GM08714 (cell line): ENCODE data around the gene RBM4.

Experiments used
- H3K4me3 ChIP-seq: fragments of 200-500 bp; sonication (Bioruptor generic); 2 replicates; pipeline ENCODE4 v1.5.1; 2014; ENCODE audit warnings: mild to moderate bottlenecking, low read length, inconsistent platforms
- ZNF274 ChIP-seq: IDR thresholded peaks from 2 replicates; pipeline ENCODE4 v1.6.1; 2012; ENCODE audit warnings: mild to moderate bottlenecking, low read depth, low read length

The RBM4 gene

DNA sequence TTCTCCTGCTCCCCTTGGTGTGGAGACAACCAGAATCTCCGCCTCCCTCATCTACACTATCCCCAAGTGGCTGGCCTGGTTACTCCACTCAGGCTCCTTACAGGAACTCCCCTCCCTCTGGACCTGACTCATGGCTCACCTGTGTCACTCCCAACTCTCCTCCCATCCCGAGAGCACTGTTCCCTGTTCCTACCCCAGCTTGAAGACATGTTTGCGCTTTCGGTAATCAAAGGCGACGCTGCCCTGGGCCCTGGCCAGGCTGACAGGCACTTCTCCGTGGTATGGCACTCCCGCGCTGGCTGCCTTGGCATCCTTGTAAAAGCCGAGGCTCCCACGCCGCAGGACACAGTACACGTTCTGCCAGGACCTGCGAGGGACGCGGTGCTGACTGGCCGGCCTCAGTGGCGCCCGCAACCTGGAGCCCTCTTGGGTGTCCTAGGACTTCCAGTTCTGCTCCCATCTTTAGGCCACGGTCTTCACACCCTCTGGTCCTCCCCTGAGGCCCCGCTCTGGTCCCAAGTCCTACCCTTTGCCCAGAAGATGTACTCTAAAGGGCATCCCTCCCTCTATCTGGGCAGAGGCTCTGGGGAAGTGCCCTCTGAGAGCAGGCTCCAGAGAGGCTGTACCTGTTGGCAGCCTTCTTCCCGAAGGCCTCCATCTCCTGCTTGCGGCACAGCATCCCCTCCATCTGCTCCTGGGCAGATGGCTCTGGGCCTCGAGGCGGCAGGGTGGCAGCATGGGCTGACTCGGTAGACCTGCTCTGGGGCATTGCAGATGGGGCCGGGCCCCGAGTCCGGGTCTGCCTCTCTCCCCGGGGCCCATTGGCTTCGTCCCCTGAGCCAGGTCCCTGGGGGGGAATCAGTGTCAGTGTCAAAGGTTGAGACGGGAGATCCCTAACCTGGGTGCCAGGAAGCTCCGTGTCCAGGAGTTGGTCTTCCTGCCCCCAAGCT is 48.6 kb downstream of the RBM4 start:
- H3K4me3 ChIP-seq: no peak overlapping the region
- TF ChIP-seq ZNF274: no peak

DNA sequence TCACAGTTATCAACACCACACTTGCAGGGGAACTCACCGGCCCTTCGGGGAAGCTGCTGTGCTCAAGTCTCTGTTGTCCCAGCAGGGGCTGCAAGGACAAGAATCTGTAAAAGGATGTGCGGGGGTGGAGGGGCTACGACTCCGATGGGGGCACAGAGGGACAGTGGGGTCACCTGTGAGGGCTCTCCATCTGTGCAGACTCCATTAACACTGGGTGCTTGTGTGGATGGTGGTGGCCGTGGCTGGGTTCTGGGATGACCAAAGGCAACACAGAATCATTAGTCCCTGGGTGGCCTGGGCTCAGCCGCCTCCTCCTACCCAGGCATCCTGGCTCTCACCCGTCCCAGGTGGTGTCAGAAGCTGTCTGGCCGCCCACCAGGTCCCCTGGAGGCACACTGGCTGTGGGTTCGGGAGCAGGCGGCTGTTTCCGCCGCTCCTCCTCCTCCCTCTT is 49.4 kb downstream of the RBM4 start:
- no peak for TF ChIP-seq ZNF274
- no peak overlapping the region for H3K4me3 ChIP-seq

DNA sequence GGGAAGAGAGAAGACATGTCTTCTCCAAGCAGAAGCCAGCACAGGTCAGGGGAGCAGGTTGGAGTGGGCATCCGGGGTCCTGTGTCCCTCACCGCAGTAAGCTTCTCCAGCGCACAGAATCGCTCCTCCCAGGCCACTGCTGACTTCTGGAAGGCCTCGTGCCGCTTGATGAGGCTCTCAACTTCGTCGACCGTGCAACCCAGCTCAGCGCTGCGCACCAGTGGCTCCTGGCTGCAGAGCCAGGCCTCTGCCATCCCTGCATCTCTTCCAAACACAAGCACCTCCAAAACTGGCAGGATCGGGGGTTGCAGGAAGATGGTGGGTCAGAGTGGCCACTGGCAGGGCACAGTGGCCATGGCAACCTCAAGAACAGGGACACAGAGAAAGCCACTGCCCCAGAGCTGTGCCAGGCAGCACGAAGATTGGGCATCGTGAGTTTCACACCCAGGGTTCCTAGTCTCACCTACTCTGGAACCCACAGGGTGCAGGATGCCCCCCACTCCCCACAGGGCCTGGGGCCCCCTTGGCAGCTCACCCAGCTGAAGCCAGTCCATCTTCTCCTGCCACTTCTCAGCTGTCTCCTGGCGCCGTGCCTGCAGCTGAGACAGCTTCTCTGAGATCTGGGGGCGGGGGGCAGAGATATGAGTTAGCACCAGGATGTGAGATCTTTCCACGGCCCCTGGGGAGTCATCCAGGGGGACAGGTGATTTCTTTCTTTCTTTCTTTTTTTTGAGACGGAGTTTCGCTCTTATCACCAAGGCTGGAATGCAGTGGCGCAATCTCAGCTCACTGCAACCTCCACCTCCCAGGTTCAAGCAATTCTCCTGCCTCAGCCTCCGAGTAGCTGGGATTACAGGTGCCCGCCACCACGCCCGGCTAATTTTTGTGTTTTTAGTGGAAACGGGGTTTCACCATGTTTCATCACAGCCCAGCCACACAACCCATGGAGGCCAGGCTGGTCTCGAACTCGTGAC is 50.3 kb downstream of the RBM4 start:
- no peak overlapping the region for H3K4me3 ChIP-seq
- TF ChIP-seq ZNF274: no peak

DNA sequence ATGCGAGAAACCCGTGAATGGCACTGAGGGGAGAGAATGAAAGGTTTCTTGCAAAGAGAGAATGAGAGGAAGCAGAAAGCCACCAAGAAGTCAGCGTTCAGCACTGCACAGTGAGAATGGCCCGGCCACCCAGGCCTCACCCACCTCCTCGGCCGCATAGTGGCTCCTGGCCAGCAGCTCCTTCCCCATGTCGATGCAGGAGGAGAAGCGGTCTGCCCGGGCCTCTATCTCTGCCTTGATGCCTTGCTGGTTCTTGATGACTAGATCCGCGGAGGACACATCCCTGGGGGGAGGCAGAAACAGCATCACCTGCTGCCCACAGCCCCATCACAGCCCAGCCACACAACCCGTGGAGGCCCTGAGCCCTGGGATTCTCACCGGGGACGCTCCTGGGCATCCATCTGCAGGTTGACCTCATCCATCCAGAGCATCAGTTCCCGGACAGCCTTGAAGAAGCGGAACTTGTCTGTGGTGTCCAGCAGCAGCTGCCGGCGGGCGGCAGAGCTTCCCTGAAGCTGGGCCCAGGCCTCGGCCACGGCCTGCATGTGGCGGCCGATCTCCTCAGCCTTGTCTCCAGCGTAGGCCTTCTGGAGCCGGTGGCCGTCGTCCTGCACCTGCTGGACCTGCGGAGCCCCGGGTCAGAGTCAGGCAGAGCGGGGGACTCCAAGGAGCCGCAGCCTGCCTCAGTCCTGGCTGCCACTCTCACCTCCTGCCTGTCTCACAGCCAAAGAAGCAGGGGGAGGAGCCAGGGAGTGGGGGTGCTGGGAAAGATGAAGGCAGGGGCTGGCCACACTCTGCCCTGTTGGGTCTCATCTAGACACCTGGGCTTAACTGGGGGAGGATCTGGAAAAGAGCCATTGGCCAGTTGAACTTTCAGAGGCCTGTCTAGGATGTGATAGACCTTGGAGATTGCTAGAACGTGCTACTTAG is 51.4 kb downstream of the RBM4 start:
- TF ChIP-seq ZNF274: no peak
- H3K4me3 ChIP-seq: no peak overlapping the region

DNA sequence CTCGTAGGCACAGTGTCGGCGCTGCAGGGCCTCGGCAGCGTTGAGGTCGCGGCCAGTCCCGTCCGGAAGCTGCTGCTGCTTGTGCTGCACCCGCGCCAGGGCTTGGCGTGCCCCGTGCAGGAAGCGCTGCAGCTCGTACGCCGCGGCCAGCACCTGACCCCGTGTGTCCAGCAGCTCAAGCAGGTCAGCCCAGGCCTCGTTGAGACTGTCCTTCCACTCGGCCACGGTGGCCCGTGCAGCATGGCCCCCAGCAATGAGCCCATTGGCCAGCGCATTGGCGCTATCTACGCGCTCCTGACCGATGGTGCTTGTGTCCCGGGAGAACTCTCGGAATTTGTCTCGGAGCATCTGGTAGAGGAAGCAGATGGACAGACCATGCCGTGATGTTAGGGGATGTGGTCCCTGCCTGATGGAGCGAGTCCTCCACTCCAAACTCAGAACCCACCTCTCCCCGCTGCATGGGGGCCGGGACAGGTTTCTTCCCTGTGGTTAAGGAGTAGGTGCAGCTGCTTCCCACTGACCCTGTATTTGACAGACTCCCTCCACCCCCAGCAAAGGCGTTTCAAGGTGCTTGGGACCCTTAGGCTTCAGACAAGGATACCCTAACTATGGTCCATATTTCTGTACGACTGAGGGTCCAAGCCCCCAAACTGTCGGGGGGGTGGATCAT is 52.9 kb downstream of the RBM4 start:
- no peak overlapping the region for H3K4me3 ChIP-seq
- TF ChIP-seq ZNF274: no peak

DNA sequence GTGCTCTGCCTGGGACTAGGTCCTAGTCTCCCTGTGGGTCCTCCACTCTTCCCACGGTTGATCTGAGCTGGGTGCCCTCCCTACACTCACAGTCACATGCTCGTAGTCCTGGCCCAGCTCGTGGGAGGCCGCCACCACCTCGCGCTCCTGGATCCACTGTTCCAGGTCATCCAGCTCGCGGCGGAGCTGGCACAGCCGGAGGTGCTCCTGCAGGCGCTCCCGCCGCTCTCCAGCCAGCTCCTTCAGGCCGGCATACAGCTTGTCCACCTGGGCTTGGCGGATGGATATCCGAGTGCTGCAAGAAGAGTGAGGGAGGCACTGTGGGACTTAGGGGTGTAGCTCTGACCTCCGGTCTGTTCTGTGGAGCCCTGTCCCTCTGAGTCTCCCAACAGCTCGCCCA is 53.9 kb downstream of the RBM4 start:
- TF ChIP-seq ZNF274: no peak
- no peak overlapping the region for H3K4me3 ChIP-seq

DNA sequence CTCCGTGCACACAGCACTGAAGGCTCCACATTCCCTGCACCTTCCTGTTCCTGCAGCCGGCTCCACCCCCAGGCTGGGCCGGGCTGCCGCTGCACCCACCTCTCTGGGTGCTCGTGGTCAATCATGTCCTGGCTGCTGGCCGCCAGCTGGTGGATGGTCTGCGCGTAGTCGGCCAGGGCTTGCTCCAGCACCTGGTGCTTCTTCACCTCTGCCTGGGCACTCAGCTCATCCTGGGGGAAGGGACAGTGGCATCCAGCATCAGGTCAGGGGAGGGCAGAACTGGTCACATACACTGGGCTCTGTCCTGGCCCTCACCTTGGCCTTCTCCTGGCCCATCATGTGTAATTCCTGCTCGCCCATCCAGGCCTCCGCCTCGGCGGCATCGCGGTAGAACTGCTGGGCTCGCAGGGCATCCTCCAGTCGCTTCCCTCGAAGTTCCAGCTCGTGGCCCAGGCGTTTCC is 54.4 kb downstream of the RBM4 start:
- no peak for TF ChIP-seq ZNF274
- H3K4me3 ChIP-seq: no peak overlapping the region

DNA sequence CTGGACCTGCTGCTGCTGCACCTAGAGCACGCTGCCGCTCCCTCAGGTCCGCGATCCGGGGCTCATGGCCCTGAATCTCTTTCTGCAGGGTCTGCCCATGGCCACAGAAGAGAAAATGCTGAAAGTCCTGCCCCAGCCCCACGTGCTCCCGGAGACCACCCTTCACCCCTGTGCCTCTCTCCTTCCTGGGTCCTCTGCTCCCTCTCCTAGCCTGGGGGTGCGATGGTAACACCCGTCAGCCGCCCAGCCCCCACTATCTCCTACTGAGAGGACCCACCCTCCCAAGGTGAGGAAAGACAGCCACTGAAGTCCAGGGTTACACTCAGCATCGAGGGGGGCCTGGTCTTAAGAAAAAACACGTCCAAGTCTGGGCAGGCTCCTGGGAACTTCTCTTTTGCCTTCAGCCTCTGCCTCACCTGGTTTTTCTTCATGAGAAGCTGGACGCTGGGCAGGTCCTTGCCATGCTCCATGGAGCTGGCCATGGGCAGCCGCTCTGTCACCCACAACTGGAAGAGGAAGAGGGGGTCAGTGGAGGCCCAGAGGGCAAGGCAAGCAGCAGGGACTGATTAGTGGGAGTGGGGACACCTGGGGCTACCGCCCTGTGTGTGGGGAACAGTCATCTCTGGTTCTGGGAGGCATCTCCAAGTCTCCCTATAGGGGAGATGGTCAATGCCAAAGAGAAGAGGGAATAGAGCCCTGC is 55.0 kb downstream of the RBM4 start:
- no peak overlapping the region for H3K4me3 ChIP-seq
- TF ChIP-seq ZNF274: no peak

DNA sequence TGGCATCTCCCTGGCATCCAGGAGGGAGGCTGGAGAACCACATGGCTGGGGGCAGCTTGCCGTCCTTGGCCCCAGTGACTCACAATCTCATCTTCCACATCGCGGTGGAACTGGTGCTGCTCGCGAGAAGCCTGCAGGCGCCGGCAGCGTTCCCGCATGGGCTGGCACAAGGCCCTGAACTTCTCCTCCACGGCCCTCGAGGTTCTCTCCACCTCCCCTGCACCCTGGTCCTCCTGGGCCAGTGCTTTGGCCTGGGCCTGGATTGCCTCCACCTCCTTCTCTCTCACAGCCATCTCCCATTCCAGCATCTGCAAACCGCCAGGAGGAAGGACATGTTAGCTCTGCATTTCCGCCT is 55.5 kb downstream of the RBM4 start:
- H3K4me3 ChIP-seq: no peak overlapping the region
- no peak for TF ChIP-seq ZNF274

DNA sequence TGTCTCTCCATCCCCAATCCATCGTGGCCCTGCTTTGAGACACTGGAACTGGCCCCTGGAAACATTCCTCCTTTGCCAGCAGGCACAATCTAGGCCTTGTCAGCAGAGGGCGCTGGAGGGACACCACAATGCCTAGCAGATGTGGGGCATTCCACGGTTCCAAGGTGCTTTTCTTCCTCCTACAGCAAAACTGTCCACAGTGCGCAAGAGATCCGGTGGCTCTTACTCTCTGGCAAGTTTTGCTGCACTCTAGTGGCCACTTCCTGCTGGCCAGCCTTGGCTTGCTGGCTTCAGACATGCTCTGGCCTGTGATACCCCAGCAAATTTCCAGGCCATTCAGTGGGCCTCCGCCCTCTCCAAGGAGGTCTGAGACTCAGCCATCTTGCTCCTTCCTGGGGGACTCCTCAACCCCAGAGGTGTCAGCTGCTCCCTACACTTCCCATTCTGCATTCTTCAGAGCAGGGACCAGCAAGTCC is 56.3 kb downstream of the RBM4 start:
- no peak overlapping the region for H3K4me3 ChIP-seq
- no peak for TF ChIP-seq ZNF274
